ENCODE data around the gene C19orf81. TPM values are rescaled to one million over a fixed set of nuclear protein-coding genes. Genes with fewer than 3 reads are reported as not detected.
"Not testable (repeated sequence)": the region's sequence is repeated elsewhere in the genome, so short reads cannot be mapped to it uniquely, and the experiment has no call there.

Gene C19orf81
- total RNA-seq, 4 donors from 2014 or later, result 1.1 TPM; not detected in 3

GRCh38 chr19:50619184-50619583, 30.1 kb upstream of the C19orf81 start:
- H3K27ac ChIP-seq (replicated peaks in 1 of 4); H3K9me3 ChIP-seq; H3K36me3 ChIP-seq; DNase-seq (ENCODE audit: extremely low spot score); H3K4me3 ChIP-seq; H3K4me1 ChIP-seq; intact Hi-C loops (cut with DNase I): not testable (repeated sequence)
- 82% methylated on average over 5 of the region's 5 CpGs for WGBS
- peaks cover 0 to 12% (median 0%) of the 10 kb centered on the region in 4 donors for H3K27me3 ChIP-seq

GRCh38 chr19:50620394-50620906, 28.8 kb upstream of the C19orf81 start:
- H3K4me3 ChIP-seq; H3K4me1 ChIP-seq; H3K36me3 ChIP-seq; H3K9me3 ChIP-seq; H3K27ac ChIP-seq (replicated peaks in 1 of 4); DNase-seq (ENCODE audit: extremely low spot score); intact Hi-C loops (cut with DNase I): not testable (repeated sequence)
- peaks cover 0 to 17% (median 0%) of the 10 kb centered on the region in 4 donors for H3K27me3 ChIP-seq
- 40% methylated on average over 1 of the region's 5 CpGs for WGBS

- Histone ChIP-seq H3K4me1 (no peaks in the 10 kb centered on the region), H3K36me3 (no peaks in the 10 kb centered on the region), H3K9me3 (no peaks in the 10 kb centered on the region), H3K27me3 (peaks cover 0 to 39% (median 0%) of the 10 kb centered on the region in 4 donors), H3K4me3 (no peak overlapping the region), H3K27ac (replicated peaks in 1 of 4) (no peak overlapping the region)
- 90% methylated on average over 44 of the region's 44 CpGs for WGBS
- DNase-seq (ENCODE audit: extremely low spot score), result no peak
- no peak for TF ChIP-seq EP300 (IDR thresholded peaks at IDR 0.05)
- no peak for TF ChIP-seq CTCF (IDR thresholded peaks at IDR 0.05)
- no peak for TF ChIP-seq POLR2AphosphoS5 (IDR thresholded peaks at IDR 0.05)
- TF ChIP-seq POLR2A (IDR thresholded peaks at IDR 0.05; ENCODE audit: low read depth), result no peak
- intact Hi-C loops (cut with DNase I), result no loop called here
These were observed 24.2 kb upstream of the C19orf81 start for GRCh38 chr19:50624949-50625600.

GRCh38 chr19:50626011-50626410, 23.2 kb upstream of the C19orf81 start:
- peaks cover 0 to 42% (median 0%) of the 10 kb centered on the region in 4 donors for H3K27me3 ChIP-seq
- no peaks in the 10 kb centered on the region for H3K4me1 ChIP-seq
- H3K27ac ChIP-seq (replicated peaks in 1 of 4), result no peak overlapping the region
- WGBS, result 64% methylated on average over 4 of the region's 4 CpGs
- no peaks in the 10 kb centered on the region for H3K36me3 ChIP-seq
- intact Hi-C loops (cut with DNase I), result no loop called here
- no peaks in the 10 kb centered on the region for H3K9me3 ChIP-seq
- TF ChIP-seq POLR2AphosphoS5 (IDR thresholded peaks at IDR 0.05) (no peak), CTCF (IDR thresholded peaks at IDR 0.05) (no peak), POLR2A (IDR thresholded peaks at IDR 0.05; ENCODE audit: low read depth) (no peak), EP300 (IDR thresholded peaks at IDR 0.05) (no peak)
- no peak overlapping the region for H3K4me3 ChIP-seq
- DNase-seq (ENCODE audit: extremely low spot score), result no peak

- no peak for DNase-seq (ENCODE audit: extremely low spot score)
These were observed 22.4 kb upstream of the C19orf81 start for GRCh38 chr19:50626795-50627194.

More at GRCh38 chr19:50626795-50627194, 22.4 kb upstream of the C19orf81 start:
- Histone ChIP-seq H3K4me3 (no peak overlapping the region), H3K36me3 (no peaks in the 10 kb centered on the region), H3K4me1 (no peaks in the 10 kb centered on the region), H3K27me3 (peaks cover 0 to 47% (median 0%) of the 10 kb centered on the region in 4 donors), H3K9me3 (no peaks in the 10 kb centered on the region), H3K27ac (replicated peaks in 1 of 4) (no peak overlapping the region)
- TF ChIP-seq CTCF (IDR thresholded peaks at IDR 0.05) (no peak), EP300 (IDR thresholded peaks at IDR 0.05) (no peak), POLR2A (IDR thresholded peaks at IDR 0.05; ENCODE audit: low read depth) (no peak), POLR2AphosphoS5 (IDR thresholded peaks at IDR 0.05) (no peak)
- intact Hi-C loops (cut with DNase I), result no loop called here
- WGBS, result 66% methylated on average over 4 of the region's 4 CpGs

Measured in esophagus muscularis mucosa (tissue), 4 donors.